Liver (tissue), 9 donors: Measurements from ENCODE around the gene LRRC10. TPM values are rescaled to one million over a fixed set of nuclear protein-coding genes. Genes with fewer than 3 reads are reported as not detected.

Experiments
- DNase-seq: peaks from one replicate; pipeline ENCODE4 v3.0.0-alpha.2; 2017; ENCODE audit warnings: low spot score
- H3K27ac ChIP-seq, 2 donors: one replicate each; pipeline ENCODE4 v1.7.0; 2013; ENCODE audit warnings: inconsistent platforms in 2 of 2, low read length in 2 of 2, control low read depth in 1 of 2, low read depth in 1 of 2, mild to moderate bottlenecking in 1 of 2
- H3K27me3 ChIP-seq, 4 donors: one replicate each; pipeline versions ENCODE4 v1.6.1 to v1.7.0; 2013; ENCODE audit warnings: low read length in 3 of 4, inconsistent platforms in 1 of 4, mild to moderate bottlenecking in 1 of 4, moderate library complexity in 1 of 4; ENCODE audit not compliant: control insufficient read depth in 4 of 4, insufficient read depth in 4 of 4
- H3K36me3 ChIP-seq, 4 donors: one replicate each; pipeline versions ENCODE4 v1.6.1 to v1.7.0; 2013; ENCODE audit warnings: low read length in 3 of 4, mild to moderate bottlenecking in 3 of 4, low read depth in 1 of 4, moderate library complexity in 1 of 4; ENCODE audit not compliant: control insufficient read depth in 4 of 4, insufficient read depth in 3 of 4
- H3K4me1 ChIP-seq, 4 donors: one replicate each; pipeline versions ENCODE4 v1.6.1 to v1.7.0; 2013; ENCODE audit warnings: low read length in 3 of 4, mild to moderate bottlenecking in 3 of 4, moderate library complexity in 1 of 4; ENCODE audit not compliant: control insufficient read depth in 4 of 4, insufficient read depth in 4 of 4
- H3K4me3 ChIP-seq, 3 donors: one replicate each; pipeline versions ENCODE4 v1.6.1 to v1.7.0; 2013; ENCODE audit warnings: low read length in 3 of 3, control low read depth in 1 of 3, low read depth in 1 of 3, mild to moderate bottlenecking in 1 of 3
- H3K9ac ChIP-seq, 2 donors: one replicate each; pipeline ENCODE4 v1.7.0; 2013; ENCODE audit warnings: low read length in 2 of 2, mild to moderate bottlenecking in 2 of 2, moderate library complexity in 2 of 2, control low read depth in 1 of 2, low read depth in 1 of 2
- H3K9me3 ChIP-seq, 4 donors: one replicate each; pipeline versions ENCODE4 v1.6.1 to v1.7.0; 2013; ENCODE audit warnings: low read length in 3 of 4; ENCODE audit not compliant: control insufficient read depth in 4 of 4
- EGR1 ChIP-seq, 2 donors: IDR thresholded peaks; 2 replicates each; pipeline ENCODE4 v1.6.1; 2016 to 2018; ENCODE audit warnings: antibody characterized with exemption in 2 of 2, low read depth in 2 of 2
- FOXA2 ChIP-seq: IDR thresholded peaks from 2 replicates; pipeline ENCODE4 v1.6.1; 2016; ENCODE audit warnings: antibody characterized with exemption
- JUND ChIP-seq, 2 donors: IDR thresholded peaks; 2 replicates each; pipeline ENCODE4 v1.6.1; 2016; ENCODE audit warnings: antibody characterized with exemption in 2 of 2
- MAX ChIP-seq: IDR thresholded peaks from 2 replicates; pipeline ENCODE4 v1.6.1; 2016; ENCODE audit warnings: antibody characterized with exemption
- NR2F2 ChIP-seq: IDR thresholded peaks from 2 replicates; pipeline ENCODE4 v1.6.1; 2016; ENCODE audit warnings: antibody characterized with exemption
- RAD21 ChIP-seq, 2 donors: IDR thresholded peaks; 2 replicates each; pipeline ENCODE4 v1.6.1; 2016; ENCODE audit warnings: antibody characterized with exemption in 2 of 2, mild to moderate bottlenecking in 2 of 2
- RXRA ChIP-seq, 2 donors: IDR thresholded peaks; 2 replicates each; pipeline ENCODE4 v1.6.1; 2017 to 2018; ENCODE audit warnings: antibody characterized with exemption in 2 of 2, mild to moderate bottlenecking in 1 of 2
- TAF1 ChIP-seq: conservative IDR thresholded peaks from 2 replicates; pipeline ENCODE4 v1.6.1; 2016; ENCODE audit warnings: antibody characterized with exemption, mild to moderate bottlenecking
- WGBS: extraction: QIAGEN DNeasy Blood & Tissue Kit; methylation state at CpG from one replicate; pipeline ENCODE4 v1.1.7; 2013; 5-methylcytosine and 5-hydroxymethylcytosine counted together
- polyA plus RNA-seq, 2 donors: library from polyadenylated mRNA; stranded (reverse) in 1 of 2; unstranded in 1 of 2; fragments of 200-250 nt in 1 of 2; fragments of >200 nt in 1 of 2; fragmentation: Nextera tagmentation in 1 of 2; extraction: Ambion mirVana in 1 of 2; gene quantifications; one replicate each; pipeline versions ENCODE4 v1.2.1 to v1.2.3, GENCODE V29; 2013 to 2015
- total RNA-seq, 2 donors: library from RNA; depleted of rRNA; stranded (reverse); fragments of >200 nt; gene quantifications; one replicate each; pipeline ENCODE4 v1.2.3, GENCODE V29; 2014
- TF ChIP-seq, protein P1 (sequence below): fragments of 150-350 bp; IDR thresholded peaks from 2 replicates; pipeline ENCODE4 v1.5.1; 2017; ENCODE audit warnings: improper control_type of control experiment, low read depth, low read length; ENCODE audit not compliant: missing input control
- TF ChIP-seq, protein P2 (sequence below): IDR thresholded peaks from 2 replicates; pipeline ENCODE4 v1.6.1; 2016; ENCODE audit warnings: antibody characterized with exemption, mild to moderate bottlenecking
- TF ChIP-seq, protein P3 (sequence below): IDR thresholded peaks from 2 replicates; pipeline ENCODE4 v1.6.1; 2016; ENCODE audit warnings: antibody characterized with exemption
- donor health status: healthy.
- donor health status: healthy.
- donor health status: healthy.
- donor health status: healthy.
- donor health status: healthy.

Gene LRRC10
- total and polyA plus RNA-seq, 4 donors, result not detected

- Histone ChIP-seq H3K9me3 (no peaks in the 10 kb centered on the region), H3K36me3 (peaks cover 0 to 7% (median 2%) of the 10 kb centered on the region in 4 donors), H3K9ac (no peak overlapping the region), H3K27ac (no peak overlapping the region), H3K4me1 (peaks cover 0 to 3% (median under 1%) of the 10 kb centered on the region in 4 donors), H3K27me3 (no peaks in the 10 kb centered on the region), H3K4me3 (no peak overlapping the region)
- TF ChIP-seq TAF1, result no peak
- TF ChIP-seq, protein P1, sequence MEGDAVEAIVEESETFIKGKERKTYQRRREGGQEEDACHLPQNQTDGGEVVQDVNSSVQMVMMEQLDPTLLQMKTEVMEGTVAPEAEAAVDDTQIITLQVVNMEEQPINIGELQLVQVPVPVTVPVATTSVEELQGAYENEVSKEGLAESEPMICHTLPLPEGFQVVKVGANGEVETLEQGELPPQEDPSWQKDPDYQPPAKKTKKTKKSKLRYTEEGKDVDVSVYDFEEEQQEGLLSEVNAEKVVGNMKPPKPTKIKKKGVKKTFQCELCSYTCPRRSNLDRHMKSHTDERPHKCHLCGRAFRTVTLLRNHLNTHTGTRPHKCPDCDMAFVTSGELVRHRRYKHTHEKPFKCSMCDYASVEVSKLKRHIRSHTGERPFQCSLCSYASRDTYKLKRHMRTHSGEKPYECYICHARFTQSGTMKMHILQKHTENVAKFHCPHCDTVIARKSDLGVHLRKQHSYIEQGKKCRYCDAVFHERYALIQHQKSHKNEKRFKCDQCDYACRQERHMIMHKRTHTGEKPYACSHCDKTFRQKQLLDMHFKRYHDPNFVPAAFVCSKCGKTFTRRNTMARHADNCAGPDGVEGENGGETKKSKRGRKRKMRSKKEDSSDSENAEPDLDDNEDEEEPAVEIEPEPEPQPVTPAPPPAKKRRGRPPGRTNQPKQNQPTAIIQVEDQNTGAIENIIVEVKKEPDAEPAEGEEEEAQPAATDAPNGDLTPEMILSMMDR, result no peak
- no peak for TF ChIP-seq MAX
- no peak for TF ChIP-seq EGR1 (IDR thresholded peaks at IDR 0.05; ENCODE audit: low read depth in 2 of 2)
- TF ChIP-seq, protein P2, sequence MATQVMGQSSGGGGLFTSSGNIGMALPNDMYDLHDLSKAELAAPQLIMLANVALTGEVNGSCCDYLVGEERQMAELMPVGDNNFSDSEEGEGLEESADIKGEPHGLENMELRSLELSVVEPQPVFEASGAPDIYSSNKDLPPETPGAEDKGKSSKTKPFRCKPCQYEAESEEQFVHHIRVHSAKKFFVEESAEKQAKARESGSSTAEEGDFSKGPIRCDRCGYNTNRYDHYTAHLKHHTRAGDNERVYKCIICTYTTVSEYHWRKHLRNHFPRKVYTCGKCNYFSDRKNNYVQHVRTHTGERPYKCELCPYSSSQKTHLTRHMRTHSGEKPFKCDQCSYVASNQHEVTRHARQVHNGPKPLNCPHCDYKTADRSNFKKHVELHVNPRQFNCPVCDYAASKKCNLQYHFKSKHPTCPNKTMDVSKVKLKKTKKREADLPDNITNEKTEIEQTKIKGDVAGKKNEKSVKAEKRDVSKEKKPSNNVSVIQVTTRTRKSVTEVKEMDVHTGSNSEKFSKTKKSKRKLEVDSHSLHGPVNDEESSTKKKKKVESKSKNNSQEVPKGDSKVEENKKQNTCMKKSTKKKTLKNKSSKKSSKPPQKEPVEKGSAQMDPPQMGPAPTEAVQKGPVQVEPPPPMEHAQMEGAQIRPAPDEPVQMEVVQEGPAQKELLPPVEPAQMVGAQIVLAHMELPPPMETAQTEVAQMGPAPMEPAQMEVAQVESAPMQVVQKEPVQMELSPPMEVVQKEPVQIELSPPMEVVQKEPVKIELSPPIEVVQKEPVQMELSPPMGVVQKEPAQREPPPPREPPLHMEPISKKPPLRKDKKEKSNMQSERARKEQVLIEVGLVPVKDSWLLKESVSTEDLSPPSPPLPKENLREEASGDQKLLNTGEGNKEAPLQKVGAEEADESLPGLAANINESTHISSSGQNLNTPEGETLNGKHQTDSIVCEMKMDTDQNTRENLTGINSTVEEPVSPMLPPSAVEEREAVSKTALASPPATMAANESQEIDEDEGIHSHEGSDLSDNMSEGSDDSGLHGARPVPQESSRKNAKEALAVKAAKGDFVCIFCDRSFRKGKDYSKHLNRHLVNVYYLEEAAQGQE, result no peak
- TF ChIP-seq, protein P3, sequence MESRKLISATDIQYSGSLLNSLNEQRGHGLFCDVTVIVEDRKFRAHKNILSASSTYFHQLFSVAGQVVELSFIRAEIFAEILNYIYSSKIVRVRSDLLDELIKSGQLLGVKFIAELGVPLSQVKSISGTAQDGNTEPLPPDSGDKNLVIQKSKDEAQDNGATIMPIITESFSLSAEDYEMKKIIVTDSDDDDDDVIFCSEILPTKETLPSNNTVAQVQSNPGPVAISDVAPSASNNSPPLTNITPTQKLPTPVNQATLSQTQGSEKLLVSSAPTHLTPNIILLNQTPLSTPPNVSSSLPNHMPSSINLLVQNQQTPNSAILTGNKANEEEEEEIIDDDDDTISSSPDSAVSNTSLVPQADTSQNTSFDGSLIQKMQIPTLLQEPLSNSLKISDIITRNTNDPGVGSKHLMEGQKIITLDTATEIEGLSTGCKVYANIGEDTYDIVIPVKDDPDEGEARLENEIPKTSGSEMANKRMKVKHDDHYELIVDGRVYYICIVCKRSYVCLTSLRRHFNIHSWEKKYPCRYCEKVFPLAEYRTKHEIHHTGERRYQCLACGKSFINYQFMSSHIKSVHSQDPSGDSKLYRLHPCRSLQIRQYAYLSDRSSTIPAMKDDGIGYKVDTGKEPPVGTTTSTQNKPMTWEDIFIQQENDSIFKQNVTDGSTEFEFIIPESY, result no peak
- TF ChIP-seq RXRA (IDR thresholded peaks at IDR 0.05), result no peak
- TF ChIP-seq FOXA2, result no peak
- TF ChIP-seq JUND (IDR thresholded peaks at IDR 0.05), result no peak
- no peak for DNase-seq
- 100% methylated on average over 1 of the region's 1 CpG for WGBS
Measured at GRCh38 chr12:69580074-69580473, 30.6 kb downstream of the LRRC10 start.

- Histone ChIP-seq H3K9ac (no peak overlapping the region), H3K36me3 (peaks cover 5 to 18% (median 9%) of the 10 kb centered on the region in 4 donors), H3K9me3 (no peaks in the 10 kb centered on the region), H3K27me3 (no peaks in the 10 kb centered on the region), H3K27ac (no peak overlapping the region), H3K4me1 (no peaks in the 10 kb centered on the region), H3K4me3 (no peak overlapping the region)
- 78% methylated on average over 4 of the region's 4 CpGs for WGBS
- DNase-seq, result no peak
- no peak for TF ChIP-seq NR2F2
- TF ChIP-seq RAD21 (IDR thresholded peaks at IDR 0.05), result no peak
- TF ChIP-seq, protein P3, result no peak
Measured at GRCh38 chr12:69579029-69579428, 31.7 kb downstream of the LRRC10 start.
